Left cardiac atrium (tissue), 4 donors: ENCODE results near the gene YTHDF1. TPM values are rescaled to one million over a fixed set of nuclear protein-coding genes. Genes with fewer than 3 reads are reported as not detected.
"Not testable (repeated sequence)": the region's sequence is repeated elsewhere in the genome, so short reads cannot be mapped to it uniquely, and the experiment has no call there.

Source experiments
- ATAC-seq, 2 donors: fragments of 200-7000 bp; cut with Tn5 transposase; one replicate each; pipeline ENCODE4 v1.9.1; 2020; ENCODE audit warnings: mild to moderate bottlenecking in 2 of 2, moderate library complexity in 2 of 2
- DNase-seq: peaks from one replicate; pipeline ENCODE4 v3.0.0-alpha.2; 2020
- intact Hi-C, 2 donors: fragments of 100-400 bp; cut with DNase I; formaldehyde crosslinking; loops; one replicate each; pipeline versions ENCODE4 v1.14.1 to v1.15.1; 2022 to 2023
- total RNA-seq, 2 donors: library from RNA; stranded (reverse); fragmentation: NEBNext Ultra II Directional; extraction: Animal tissue kit (Norgen Biotek cat#: 25700); gene quantifications; one replicate each; pipeline ENCODE4 v1.2.1, GENCODE V29; 2021
- donor health status: DM: no; HTN: yes; CAD: no.
- donor health status: DM: no; HTN: yes; CAD: no; lungs with severe emphysema.
- donor health status: DM: yes; HTN: yes; CAD: no.
- donor health status: Dilated cardiomyopathy.

Gene YTHDF1
- total RNA-seq, 2 donors from 2014 or later: 19.3 to 29.9 TPM

DNA sequence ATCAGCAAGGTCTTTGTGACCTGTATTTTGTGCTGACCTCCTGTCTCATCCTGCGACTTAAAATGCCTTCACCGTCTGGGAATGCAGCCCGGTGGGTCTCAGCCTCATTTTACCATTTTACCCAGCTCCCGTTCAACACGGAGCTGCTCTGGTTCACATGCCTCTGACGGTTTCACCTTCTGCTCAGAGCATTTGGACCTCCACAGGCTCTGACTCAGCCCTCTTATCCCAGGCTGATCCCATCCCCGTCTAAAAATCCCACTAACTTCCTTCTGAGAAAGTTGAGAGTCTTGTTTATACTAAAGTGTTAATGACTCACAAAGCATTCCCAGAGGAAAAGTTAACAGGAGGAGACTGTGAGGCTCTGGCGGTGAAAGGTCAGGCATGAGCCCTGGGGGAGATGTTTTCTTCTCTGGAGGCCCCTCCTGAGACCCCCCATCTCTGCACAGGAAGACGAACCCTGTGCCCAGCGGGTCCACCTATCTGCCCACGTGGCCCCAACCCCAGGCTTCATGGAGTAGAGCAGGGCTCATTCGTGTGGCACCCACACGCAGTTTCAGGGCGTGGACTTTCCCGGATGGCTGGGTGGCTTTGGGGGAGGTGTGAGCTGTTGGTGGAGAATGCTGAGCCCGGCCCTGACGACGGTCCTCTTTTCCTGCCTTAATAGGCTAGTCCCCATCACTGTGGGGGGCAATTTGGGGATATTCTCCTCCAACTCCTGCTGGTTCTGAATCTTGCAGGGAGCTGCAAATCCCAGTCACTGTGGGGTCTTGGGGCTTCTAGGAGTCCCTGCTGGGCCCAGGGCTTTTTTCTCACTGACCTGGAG is 16.5 kb upstream of the YTHDF1 start:
- DNase-seq (no peak), ATAC-seq (peak in 1 of 2 donors; percentile 40)
- intact Hi-C loops: loop anchor here in 1 of 2 donors (5.0 kb wide), 1 partner anchor 175 kb away; no protein-coding TSS in a partner anchor

DNA sequence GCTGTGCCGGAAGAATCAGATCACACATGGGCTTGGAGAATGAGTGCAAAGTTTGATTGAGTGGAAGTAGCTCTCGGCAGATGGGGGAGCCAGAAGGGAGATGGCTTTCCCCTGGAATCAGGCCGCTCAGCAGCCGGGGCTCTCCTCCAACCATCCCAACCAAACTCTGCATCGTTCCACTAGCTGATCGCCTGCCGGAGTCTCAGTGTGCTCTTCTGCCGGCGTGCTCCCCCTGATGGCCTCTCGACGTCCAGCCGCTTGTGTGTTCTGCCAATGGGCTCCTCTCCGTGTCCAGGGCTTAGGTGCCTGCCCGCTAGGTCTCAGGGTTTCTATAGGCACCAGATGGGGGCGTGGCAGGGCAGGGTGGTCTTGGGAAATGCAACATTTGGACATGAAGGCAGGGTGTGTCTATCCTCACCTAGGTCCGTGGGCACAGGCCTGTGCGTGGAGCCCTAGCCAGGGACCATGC is 14.9 kb upstream of the YTHDF1 start:
- intact Hi-C loops: loop anchor here in 1 of 2 donors (5.0 kb wide), 1 partner anchor 174 kb away; no protein-coding TSS in a partner anchor
- ATAC-seq (peak; percentile 70 to 76), DNase-seq (peak; percentile 67)

DNA sequence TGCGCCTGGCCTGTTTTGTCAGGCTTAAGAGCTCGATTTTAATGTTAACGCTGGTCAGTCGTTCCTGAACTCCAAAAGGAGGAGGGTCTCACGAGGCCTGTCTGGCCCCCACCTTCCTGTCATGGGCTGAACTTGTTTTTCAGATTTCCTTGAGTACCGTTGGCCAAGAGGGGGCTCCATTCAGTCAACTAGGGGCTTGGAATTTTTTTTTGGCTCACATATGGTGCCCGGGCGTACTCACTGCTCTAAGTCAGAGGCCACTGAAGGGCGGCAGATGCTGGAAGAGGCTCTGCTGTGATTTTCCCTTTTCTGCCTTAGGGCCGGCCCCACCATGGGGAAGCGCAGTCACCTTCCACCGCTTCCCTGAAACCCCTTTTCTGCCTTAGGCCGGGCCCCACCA is 12.9 kb upstream of the YTHDF1 start:
- ATAC-seq: no peak
- intact Hi-C loops: no loop called here
- DNase-seq: no peak

DNA sequence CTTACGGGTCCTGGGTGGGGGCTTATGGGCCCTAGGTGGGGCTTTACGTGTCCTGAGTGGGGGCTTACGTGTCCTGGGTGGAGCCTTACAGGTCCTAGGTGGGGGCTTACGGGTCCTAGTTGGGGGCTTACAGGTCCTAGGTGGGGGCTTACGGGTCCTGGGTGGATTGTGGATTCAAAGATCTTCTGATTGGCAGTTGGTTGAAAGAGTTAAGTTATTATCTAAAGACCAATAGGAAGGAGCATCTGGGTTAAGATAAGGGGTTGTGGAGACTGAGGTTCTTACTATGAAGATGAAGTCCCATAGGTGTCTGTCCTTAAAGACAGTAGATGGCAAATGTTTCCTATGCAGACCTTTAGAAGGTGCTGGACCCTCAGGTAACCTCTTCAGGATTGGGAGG is 11.3 kb upstream of the YTHDF1 start:
- intact Hi-C loops: no loop called here
- DNase-seq: no peak
- no peak for ATAC-seq

DNA sequence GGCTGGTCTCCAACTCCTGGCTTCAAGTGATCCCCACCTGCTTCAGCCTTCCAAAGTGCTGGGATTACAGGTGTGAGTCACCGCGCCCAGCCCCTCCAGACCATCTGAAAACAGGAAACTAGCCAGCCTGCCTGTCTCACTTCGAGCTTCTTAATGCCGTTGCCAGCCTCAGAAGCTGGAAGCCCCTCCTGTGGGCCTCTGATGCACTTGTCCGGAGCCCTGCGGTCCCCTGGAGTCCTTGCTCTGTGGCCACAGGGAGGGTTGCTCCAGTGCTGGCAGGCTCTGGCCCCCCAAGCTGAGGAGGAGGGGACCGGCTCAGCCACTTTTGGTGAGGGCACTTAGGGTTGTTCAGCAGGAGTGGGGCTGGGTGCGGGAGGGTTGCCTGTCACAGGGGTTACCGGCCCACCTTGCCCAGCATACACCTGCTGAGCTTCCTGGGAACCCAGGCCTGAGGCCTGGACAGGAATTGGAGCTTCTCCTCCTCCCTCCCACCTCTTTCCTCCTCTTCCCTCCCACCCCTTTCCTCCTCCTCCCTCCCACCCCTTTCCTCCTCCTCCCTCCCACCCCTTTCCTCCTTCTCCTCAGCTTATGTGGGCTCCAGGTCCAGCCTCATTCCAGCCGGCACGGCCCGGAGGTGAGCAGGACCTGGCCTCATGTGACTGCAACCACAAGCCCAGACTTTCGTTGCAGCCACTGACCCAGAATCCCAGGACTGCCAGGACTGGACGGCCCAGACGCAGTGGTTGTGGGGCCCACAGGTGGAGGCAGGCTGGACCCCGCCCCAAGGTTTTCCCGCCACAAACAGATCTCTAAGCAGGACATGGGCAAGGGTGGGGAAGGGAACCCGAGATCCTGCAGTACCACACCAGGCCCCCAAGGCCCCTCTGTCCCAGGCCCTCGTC is 10.4 kb upstream of the YTHDF1 start:
- intact Hi-C loops: no loop called here
- ATAC-seq: no peak
- DNase-seq: no peak

DNA sequence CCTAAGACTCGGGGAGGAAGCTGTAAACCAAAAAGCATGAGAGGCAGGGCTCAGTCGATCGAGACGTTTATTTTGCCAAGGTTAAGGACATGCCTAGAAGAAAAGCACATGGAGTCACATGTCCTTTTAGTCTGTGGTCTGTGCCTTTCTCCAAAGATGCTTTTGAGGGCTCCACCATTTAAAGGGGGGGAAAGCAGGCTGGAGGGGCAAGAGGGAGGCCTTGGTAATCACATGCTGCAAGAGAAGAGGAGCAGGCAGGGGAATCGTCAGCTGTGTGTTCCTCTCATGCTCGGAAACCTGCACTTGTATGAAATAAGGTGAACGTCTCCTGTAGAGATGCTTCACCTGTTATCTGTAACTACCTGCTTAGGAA is 9.1 kb upstream of the YTHDF1 start:
- intact Hi-C loops: no loop called here
- no peak for ATAC-seq

DNA sequence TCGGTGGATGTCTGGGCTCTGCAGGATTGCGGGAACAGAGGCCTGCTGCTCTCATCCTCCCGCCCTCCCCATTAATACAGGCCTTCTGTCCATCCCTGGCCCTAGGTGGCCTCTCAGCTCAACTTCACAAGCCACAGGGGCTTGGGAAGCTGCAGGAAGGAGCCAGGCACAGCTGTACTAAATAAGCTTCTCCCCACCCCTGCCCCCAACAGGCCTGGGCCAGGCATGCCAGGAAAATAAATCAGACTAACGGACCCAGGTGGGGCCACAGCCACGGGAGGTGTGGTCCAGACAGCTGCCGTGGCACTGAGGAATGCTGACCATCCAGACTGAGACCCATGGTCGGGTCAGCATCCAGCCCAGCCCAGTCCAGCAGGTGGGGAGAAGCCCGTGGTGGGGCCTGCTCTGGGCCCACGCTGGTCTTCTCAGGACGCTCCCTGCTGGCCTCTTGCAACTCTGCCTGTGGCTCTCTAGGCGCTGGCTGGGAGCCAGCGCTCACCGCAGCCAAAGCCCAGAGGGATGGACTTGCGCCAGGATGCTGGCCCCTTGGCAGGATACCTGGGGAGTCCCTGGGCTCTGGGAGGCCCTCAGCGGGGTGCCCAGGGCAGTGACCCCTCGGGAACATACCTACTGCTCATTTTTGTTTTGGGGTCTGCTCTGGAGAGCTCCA is 8.6 kb upstream of the YTHDF1 start:
- intact Hi-C loops: no loop called here
- DNase-seq (peak; percentile 49), ATAC-seq (peak; percentile 55 to 58)

More for the DNA sequence above, 9.1 kb upstream of the YTHDF1 start:
- no peak for DNase-seq

DNA sequence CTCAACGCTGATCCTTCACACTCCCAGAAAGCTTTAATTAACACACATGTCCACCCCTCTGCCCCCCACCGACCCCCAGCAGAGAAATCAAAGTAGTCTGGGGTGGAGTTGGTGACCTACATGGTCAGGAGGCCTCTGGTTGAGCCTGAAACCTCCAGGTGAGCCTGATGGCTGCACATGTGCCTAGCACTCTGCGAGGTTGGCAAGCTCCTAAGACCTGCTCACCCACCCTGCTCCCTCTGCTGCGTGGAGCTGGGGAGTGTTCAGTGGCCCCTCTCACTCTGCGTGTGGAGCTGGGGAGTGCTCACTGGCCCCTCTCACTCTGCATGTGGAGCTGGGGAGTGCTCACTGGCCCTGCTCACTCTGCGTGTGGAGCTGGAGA is 7.9 kb upstream of the YTHDF1 start:
- intact Hi-C loops: no loop called here
- ATAC-seq (no peak), DNase-seq (no peak)

DNA sequence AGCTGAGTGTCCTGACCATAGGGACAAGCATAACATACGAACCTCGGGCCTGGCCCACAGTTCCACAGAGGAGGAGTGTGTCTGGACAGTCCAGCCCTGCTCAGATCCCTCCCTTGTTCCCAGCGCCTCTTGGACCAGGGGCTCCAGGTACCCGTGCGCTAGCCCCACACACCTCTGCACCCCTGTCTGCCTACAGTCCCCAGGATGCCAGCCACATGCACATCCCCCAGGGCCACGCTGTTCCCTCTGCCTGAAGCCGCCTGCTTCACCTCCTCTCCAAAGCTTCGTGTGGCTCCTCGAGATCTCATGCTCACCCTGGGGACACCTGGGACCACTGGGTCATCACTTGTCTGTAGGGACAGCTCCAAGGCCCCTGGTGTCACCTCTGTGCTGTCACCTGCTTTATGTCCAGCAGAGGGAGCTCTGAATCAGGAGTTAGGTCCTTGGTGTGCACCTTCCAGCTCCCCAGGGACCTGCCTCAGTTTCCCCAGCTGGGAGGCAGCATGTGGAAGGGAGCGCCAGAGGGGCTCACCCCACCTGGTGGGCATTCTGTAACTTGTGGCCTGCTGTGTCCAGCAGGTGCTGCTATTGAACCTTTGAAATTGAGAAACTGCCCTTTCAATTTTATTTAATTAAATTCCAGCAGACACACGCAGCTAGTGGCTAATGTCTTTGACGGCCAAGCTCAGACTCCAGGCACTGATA is 7.3 kb upstream of the YTHDF1 start:
- no peak for DNase-seq
- peak in 1 of 2 donors; percentile 26 for ATAC-seq
- intact Hi-C loops: no loop called here

DNA sequence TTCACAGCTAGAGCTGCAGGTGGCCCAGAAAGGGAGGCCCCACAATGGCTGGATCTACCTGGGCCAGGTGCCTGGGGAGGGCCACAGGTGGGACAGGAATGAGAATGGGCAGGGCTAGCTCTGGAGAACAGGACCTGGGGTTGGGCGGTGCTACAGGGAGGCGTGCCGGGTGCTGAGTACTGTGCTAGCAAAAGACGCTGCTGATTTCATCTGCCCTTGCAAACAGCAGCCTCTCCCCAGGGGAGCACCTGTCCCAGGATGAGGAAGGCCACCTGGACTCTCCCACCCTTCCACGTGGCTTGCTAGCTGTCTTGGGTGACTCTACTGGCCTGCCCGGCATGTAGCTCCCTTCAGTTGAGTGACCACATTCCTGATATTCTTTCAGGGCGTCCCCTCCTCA is 6.6 kb upstream of the YTHDF1 start:
- ATAC-seq: no peak
- no peak for DNase-seq
- intact Hi-C loops: no loop called here

DNA sequence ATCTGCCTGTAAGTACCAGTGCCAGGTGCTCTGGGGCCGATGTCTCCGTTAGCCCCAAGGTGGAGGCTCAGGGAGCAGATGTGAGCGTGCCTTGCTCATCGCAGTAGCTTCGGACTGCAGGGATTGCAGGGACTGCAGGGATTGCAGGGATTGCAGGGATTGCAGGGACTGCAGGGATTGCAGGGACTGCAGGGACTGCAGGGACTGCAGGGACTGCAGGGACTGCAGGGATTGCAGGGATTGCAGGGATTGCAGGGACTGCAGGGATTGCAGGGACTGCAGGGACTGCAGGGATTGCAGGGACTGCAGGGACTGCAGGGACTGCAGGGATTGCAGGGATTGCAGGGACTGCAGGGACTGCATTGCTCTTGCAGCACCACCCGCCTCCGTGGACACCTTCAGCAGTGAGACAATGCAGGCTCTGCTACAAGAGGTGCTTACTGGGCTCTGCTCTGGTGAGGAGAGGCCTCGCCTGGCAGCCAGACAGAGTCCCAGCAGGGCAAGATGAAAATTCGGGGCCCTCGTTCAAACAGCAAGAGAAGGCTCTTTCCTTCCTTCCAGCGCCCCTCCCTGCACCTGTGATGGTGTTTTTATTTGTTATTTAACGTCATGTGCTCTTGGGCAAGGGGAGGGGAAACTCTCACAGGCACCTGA is 5.6 kb upstream of the YTHDF1 start:
- not testable (repeated sequence) for DNase-seq

DNA sequence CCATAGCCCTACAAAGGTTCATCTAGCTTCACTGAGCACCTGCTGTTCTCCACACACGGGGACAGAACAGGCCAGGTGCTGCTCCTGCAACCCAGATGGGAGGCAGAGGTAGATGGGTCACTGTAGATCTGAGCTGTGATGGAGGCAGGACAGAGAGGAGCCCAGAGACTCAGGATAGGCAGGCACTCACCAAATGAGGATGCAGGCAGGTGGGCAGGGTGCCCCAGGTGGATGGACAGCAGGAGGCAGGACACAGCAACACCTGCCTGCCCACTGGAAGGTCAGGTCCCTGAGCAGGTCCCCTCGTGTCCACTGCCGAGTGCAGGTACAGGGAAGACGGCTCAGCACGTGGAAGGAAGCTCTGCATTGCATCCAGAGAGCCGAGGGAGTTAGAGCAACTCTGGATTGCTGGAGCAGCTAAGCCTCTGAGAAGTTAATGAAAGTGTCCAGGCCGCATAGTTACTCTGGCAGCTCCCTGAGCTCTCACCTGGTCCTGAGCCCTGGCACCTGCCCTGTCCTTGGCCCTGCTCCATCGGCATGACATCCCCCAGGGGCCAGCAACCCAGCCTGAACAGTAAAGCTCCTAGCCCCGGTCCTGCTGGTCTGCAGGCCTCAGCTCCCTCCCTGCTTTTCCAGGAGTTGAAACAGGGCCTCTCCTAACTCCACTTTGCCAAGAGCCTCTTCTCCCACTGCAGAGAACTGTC is 4.9 kb upstream of the YTHDF1 start:
- no peak for ATAC-seq
- intact Hi-C loops: no loop called here
- DNase-seq: no peak

More for the DNA sequence above, 5.6 kb upstream of the YTHDF1 start:
- ATAC-seq, intact Hi-C loops: not testable (repeated sequence)

DNA sequence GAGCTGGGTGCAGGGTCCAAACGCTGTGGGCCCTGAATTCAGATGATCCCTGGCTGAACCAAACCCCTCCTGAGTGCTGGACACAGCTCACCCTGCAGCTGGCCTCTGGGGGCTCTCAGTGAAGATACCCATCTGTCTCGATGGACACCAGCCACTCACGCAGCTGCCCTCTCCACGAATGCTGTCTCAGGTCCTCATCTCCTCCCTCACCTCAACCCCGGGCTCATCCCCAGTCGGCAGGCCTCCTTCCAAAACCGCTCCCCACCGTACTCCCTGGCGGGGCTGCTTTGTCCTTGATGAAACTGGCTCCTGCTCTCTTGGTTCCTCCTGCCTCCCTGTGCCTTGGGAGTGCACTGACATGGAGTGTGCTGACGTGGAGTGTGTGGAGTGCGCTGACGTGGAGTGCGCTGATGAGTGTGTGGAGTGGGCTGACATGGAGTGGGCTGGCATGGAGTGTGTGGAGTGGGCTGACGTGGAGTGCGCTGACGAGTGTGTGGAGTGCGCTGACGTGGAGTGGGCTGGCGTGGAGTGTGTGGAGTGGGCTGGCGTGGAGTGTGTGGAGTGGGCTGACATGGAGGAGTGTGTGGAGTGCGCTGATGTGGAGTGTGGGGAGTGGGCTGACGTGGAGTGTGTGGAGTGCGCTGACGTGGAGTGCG is 4.1 kb upstream of the YTHDF1 start:
- ATAC-seq: no peak
- intact Hi-C loops: no loop called here
- no peak for DNase-seq

DNA sequence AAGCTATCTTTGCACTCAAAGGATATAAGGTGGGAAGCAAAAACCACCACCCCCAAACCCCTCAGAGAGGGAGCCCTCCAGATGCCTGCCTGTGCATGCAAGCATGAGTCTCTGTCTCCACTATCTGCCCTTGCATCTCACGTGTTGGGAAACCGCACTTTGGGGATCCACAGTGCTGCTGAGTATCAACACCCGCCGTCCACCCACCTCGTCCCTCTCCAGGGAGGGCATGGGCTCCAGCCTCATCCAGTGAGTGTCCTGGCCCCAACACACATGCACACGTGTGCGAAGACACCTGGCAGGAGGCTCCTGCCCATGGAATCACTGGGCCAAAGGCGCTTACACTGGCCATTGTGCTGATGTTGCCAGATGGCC is 3.5 kb upstream of the YTHDF1 start:
- intact Hi-C loops: no loop called here
- no peak for ATAC-seq

DNA sequence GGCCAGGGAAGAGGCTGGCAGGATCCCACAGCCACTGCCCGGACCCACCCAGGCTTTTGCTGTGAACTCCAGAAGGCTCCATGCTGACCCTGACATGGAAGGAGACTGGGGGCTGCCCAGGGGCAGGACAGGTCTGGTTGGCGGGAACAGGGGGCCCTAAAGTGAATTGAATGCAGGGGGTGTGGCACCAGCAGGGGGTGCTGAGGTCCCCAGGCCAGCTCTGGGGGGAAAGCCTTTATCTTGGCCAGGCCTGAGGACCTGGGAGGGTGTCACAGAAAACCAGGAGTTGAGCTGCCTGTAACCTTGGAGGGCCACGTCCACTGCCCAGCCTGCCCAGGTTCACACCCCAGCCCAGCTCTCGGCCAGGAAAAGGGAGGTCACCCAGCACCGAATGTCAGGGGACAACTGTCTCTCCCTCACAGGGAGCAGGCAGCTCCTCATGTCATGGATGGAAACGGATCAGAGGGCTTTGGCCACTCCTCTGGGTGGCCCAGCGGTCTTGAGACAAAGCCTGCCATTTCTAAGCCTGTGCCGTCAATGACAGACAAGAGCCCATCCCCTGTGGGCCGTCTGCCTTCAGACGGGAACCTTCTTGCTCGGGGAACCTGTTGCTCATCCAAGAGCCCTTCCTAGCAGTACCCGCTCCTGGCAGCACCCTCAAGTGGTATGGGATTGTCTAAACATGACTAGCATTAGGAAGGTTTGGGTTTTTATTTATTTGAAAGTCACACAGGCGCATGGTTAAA is 2.9 kb upstream of the YTHDF1 start:
- intact Hi-C loops: no loop called here
- no peak for DNase-seq
- no peak for ATAC-seq

More for the DNA sequence above, 3.5 kb upstream of the YTHDF1 start:
- no peak for DNase-seq

DNA sequence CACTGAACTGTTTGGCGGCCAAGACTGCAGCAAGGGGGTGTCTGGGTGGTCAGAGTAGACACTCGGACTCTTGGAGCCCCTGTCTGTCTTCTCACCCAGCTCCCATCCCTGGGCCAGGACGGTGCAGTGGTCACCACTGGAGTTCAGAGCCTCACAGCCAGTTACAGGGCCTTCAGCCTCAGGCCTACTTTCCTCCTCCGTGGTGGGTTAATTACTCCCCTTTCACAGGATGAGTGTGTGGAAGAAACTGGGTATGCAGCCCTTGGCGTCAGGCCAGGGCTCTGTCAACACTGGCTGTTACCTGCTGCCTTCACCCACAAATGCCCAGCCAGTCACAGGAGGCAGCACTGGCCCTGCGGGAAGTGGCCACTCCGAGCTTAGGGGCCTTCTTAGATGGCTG is 1.8 kb upstream of the YTHDF1 start:
- no peak for DNase-seq
- intact Hi-C loops: no loop called here
- no peak for ATAC-seq
